Activated CD8-positive, alpha-beta memory T cell treated with anti-CD3 and anti-CD28 coated beads for 1 hour (primary cell): ENCODE results near the gene TGFA.
"Not testable (repeated sequence)": the region's sequence is repeated elsewhere in the genome, so short reads cannot be mapped to it uniquely, and the experiment has no call there.

ENCODE experiments used
- DNase-seq, 2 donors: peaks; one replicate each; pipeline ENCODE4 v3.0.0-alpha.2; 2020; ENCODE audit warnings: low read depth in 1 of 2; ENCODE audit errors: extremely low read depth in 1 of 2

TGFA gene

GRCh38 chr2:70467237-70467636, 86.4 kb downstream of the TGFA start:
- no peak for DNase-seq

- not testable (repeated sequence) for DNase-seq
Measured at GRCh38 chr2:70466647-70467046, 87.0 kb downstream of the TGFA start.

GRCh38 chr2:70463997-70464396, 89.6 kb downstream of the TGFA start:
- DNase-seq, result no peak

GRCh38 chr2:70463581-70463980, 90.0 kb downstream of the TGFA start:
- DNase-seq, result no peak

- no peak for DNase-seq
Measured at GRCh38 chr2:70461981-70462876, 91.4 kb downstream of the TGFA start.

- DNase-seq, result no peak
Measured at GRCh38 chr2:70461414-70461813, 92.2 kb downstream of the TGFA start.

- DNase-seq, result no peak
Measured at GRCh38 chr2:70460333-70460732, 93.3 kb downstream of the TGFA start.

GRCh38 chr2:70458661-70459060, 95.0 kb downstream of the TGFA start:
- no peak for DNase-seq

GRCh38 chr2:70456585-70457495, 96.8 kb downstream of the TGFA start:
- DNase-seq, result no peak

GRCh38 chr2:70454936-70455544, 98.6 kb downstream of the TGFA start:
- DNase-seq, result no peak

GRCh38 chr2:70450641-70451250, 102.9 kb downstream of the TGFA start:
- DNase-seq, result no peak

GRCh38 chr2:70448041-70448440, 105.6 kb downstream of the TGFA start:
- no peak for DNase-seq

GRCh38 chr2:70443726-70444125, 109.9 kb downstream of the TGFA start:
- DNase-seq, result no peak

- DNase-seq, result no peak
Measured at GRCh38 chr2:70443078-70443465, 110.6 kb downstream of the TGFA start.

GRCh38 chr2:70442301-70443077, 111.1 kb downstream of the TGFA start:
- DNase-seq, result no peak

- DNase-seq, result no peak
Measured at GRCh38 chr2:70440621-70441020, 113.0 kb downstream of the TGFA start.

- no peak for DNase-seq
Measured at GRCh38 chr2:70435138-70435537, 118.5 kb downstream of the TGFA start.

GRCh38 chr2:70433315-70433714, 120.3 kb downstream of the TGFA start:
- no peak for DNase-seq

GRCh38 chr2:70431716-70432347, 121.8 kb downstream of the TGFA start:
- no peak for DNase-seq

GRCh38 chr2:70426341-70426740, 127.3 kb downstream of the TGFA start:
- no peak for DNase-seq
